KOPT-K1 (cell line): ENCODE results near the gene SEMA6B.

ENCODE experiments used
- H3K27ac ChIP-seq: fragments of 200-600 bp; sonication (generic); 2 replicates; pipeline ENCODE4 v1.5.1; 2016; ENCODE audit warnings: antibody characterized with exemption, mild to moderate bottlenecking, low read depth, low read length; ENCODE audit not compliant: poor library complexity, severe bottlenecking
- H3K36me3 ChIP-seq: fragments of 200-600 bp; sonication (generic); 2 replicates; pipeline ENCODE4 v1.5.1; 2017; ENCODE audit warnings: antibody characterized with exemption, mild to moderate bottlenecking, low read length, moderate library complexity; ENCODE audit not compliant: insufficient read depth
- H3K9me3 ChIP-seq: fragments of 200-600 bp; sonication (generic); 2 replicates; pipeline ENCODE4 v1.5.1; 2017; ENCODE audit warnings: antibody characterized with exemption, low read length, mild to moderate bottlenecking; ENCODE audit not compliant: insufficient read depth, poor library complexity, severe bottlenecking

Gene SEMA6B

GRCh38 chr19:4506449-4507149, 52.9 kb downstream of the SEMA6B start:
- Histone ChIP-seq H3K9me3 (no peaks in the 10 kb centered on the region), H3K36me3 (peaks cover 40% of the 10 kb centered on the region; the same call in 1 of the 2 replicates), H3K27ac (no peak overlapping the region)

GRCh38 chr19:4505570-4506448, 53.7 kb downstream of the SEMA6B start:
- Histone ChIP-seq H3K36me3 (peaks cover 48% of the 10 kb centered on the region), H3K9me3 (no peaks in the 10 kb centered on the region), H3K27ac (no peak overlapping the region)

GRCh38 chr19:4504891-4505569, 54.5 kb downstream of the SEMA6B start:
- peaks cover 56% of the 10 kb centered on the region for H3K36me3 ChIP-seq
- no peak overlapping the region for H3K27ac ChIP-seq
- H3K9me3 ChIP-seq, result no peaks in the 10 kb centered on the region

GRCh38 chr19:4504297-4504701, 55.2 kb downstream of the SEMA6B start:
- H3K9me3 ChIP-seq, result no peaks in the 10 kb centered on the region
- H3K36me3 ChIP-seq, result peaks cover 63% of the 10 kb centered on the region

GRCh38 chr19:4503825-4504170, 55.7 kb downstream of the SEMA6B start:
- Histone ChIP-seq H3K36me3 (peaks cover 66% of the 10 kb centered on the region), H3K9me3 (no peaks in the 10 kb centered on the region), H3K27ac (no peak overlapping the region)

More at GRCh38 chr19:4504297-4504701, 55.2 kb downstream of the SEMA6B start:
- H3K27ac ChIP-seq, result no peak overlapping the region

- Histone ChIP-seq H3K36me3 (peaks cover 71% of the 10 kb centered on the region), H3K27ac (no peak overlapping the region), H3K9me3 (no peaks in the 10 kb centered on the region)
Measured at GRCh38 chr19:4503132-4503824, 56.2 kb downstream of the SEMA6B start.

GRCh38 chr19:4502282-4503131, 57.0 kb downstream of the SEMA6B start:
- Histone ChIP-seq H3K27ac (no peak overlapping the region), H3K36me3 (peaks cover 78% of the 10 kb centered on the region), H3K9me3 (no peaks in the 10 kb centered on the region)

GRCh38 chr19:4501691-4502090, 57.8 kb downstream of the SEMA6B start:
- Histone ChIP-seq H3K9me3 (no peaks in the 10 kb centered on the region), H3K36me3 (peaks cover 87% of the 10 kb centered on the region), H3K27ac (no peak overlapping the region)

GRCh38 chr19:4500841-4501591, 58.5 kb downstream of the SEMA6B start:
- no peaks in the 10 kb centered on the region for H3K9me3 ChIP-seq
- peaks cover 87% of the 10 kb centered on the region for H3K36me3 ChIP-seq
- no peak overlapping the region for H3K27ac ChIP-seq

- Histone ChIP-seq H3K27ac (no peak overlapping the region), H3K36me3 (peaks cover 86% of the 10 kb centered on the region), H3K9me3 (no peaks in the 10 kb centered on the region)
Measured at GRCh38 chr19:4499855-4500254, 59.6 kb downstream of the SEMA6B start.

- peaks cover 86% of the 10 kb centered on the region for H3K36me3 ChIP-seq
- no peaks in the 10 kb centered on the region for H3K9me3 ChIP-seq
- no peak overlapping the region for H3K27ac ChIP-seq
Measured at GRCh38 chr19:4499318-4499717, 60.2 kb downstream of the SEMA6B start.

GRCh38 chr19:4498694-4499093, 60.8 kb downstream of the SEMA6B start:
- Histone ChIP-seq H3K36me3 (peaks cover 92% of the 10 kb centered on the region), H3K9me3 (no peaks in the 10 kb centered on the region), H3K27ac (no peak overlapping the region)

- Histone ChIP-seq H3K9me3 (no peaks in the 10 kb centered on the region), H3K27ac (no peak overlapping the region), H3K36me3 (peaks cover 95% of the 10 kb centered on the region)
Measured at GRCh38 chr19:4497770-4498389, 61.6 kb downstream of the SEMA6B start.
